PC-9 (cell line): ENCODE results near the gene MED29.

Source experiments
- EZH2 ChIP-seq: fragments of 200-600 bp; sonication (generic); IDR thresholded peaks from 2 replicates; pipeline ENCODE4 v1.8.0; 2017; ENCODE audit warnings: antibody characterized with exemption, low read depth
- TF ChIP-seq, protein P1 (sequence below): fragments of 200-600 bp; sonication (generic); conservative IDR thresholded peaks from 2 replicates; pipeline ENCODE4 v1.6.1; 2017; ENCODE audit warnings: mixed run types, antibody characterized with exemption, mild to moderate bottlenecking, moderate library complexity

DNA sequence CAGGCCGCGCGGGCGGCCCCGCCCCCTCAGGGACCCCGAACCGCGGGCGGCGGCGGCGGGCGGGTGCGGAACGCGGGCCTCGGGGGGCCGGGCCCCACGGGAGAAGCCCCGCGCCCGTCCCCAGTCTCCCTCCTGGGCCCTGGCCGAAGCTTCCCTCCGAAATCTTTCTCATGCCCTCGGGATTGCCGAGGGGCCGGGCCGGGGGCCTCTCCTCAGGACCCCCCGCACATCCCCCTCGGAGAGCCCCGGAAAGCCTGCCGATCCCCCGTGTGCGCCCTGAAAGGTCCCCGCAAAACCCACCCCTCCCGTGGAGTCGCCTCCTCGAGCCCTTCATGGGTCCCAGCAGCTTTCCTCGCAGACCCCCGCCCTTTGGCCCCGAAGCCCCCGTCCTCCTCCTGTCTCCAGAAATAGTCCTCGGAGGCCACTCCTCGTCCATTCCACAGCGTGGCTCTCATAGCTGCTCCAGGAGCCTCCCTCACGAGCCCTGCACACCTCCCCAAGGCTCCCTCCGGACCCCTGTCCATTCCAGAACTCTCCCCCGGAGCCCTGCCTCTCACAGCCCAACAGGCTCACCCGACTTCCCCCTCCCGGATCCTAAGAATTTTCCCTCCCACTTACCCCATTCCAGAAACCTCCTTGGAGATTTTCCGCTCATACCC lies 48.4 kb upstream of the MED29 start:
- TF ChIP-seq, protein P1, sequence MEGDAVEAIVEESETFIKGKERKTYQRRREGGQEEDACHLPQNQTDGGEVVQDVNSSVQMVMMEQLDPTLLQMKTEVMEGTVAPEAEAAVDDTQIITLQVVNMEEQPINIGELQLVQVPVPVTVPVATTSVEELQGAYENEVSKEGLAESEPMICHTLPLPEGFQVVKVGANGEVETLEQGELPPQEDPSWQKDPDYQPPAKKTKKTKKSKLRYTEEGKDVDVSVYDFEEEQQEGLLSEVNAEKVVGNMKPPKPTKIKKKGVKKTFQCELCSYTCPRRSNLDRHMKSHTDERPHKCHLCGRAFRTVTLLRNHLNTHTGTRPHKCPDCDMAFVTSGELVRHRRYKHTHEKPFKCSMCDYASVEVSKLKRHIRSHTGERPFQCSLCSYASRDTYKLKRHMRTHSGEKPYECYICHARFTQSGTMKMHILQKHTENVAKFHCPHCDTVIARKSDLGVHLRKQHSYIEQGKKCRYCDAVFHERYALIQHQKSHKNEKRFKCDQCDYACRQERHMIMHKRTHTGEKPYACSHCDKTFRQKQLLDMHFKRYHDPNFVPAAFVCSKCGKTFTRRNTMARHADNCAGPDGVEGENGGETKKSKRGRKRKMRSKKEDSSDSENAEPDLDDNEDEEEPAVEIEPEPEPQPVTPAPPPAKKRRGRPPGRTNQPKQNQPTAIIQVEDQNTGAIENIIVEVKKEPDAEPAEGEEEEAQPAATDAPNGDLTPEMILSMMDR: no peak
- TF ChIP-seq EZH2: no peak
